SU-DHL-6 (cell line): ENCODE data around the gene LEFTY1.

Source experiments
- H2AFZ ChIP-seq: fragments of 200-600 bp; sonication (generic); 2 replicates; pipeline ENCODE4 v1.6.1; 2014; ENCODE audit warnings: low read depth, mild to moderate bottlenecking, moderate library complexity, mixed read lengths, antibody characterized with exemption, low read length; ENCODE audit not compliant: severe bottlenecking
- H3F3A ChIP-seq: fragments of 200-600 bp; shearing (Covaris generic); 2 replicates; pipeline ENCODE4 v1.6.0; 2016; ENCODE audit warnings: antibody characterized with exemption, mild to moderate bottlenecking; ENCODE audit not compliant: insufficient read depth
- H3K27ac ChIP-seq: fragments of 200-600 bp; sonication (generic); 2 replicates; pipeline ENCODE4 v1.5.1; 2016; ENCODE audit warnings: low read depth, mild to moderate bottlenecking, low read length, moderate library complexity, mixed read lengths
- H3K27me3 ChIP-seq: fragments of 200-600 bp; sonication (generic), shearing (Covaris generic); 2 replicates; pipeline ENCODE4 v1.6.0; 2014; ENCODE audit warnings: mild to moderate bottlenecking, low read length
- H3K36me3 ChIP-seq: fragments of 200-600 bp; sonication (generic); 2 replicates; pipeline ENCODE4 v1.6.1; 2014; ENCODE audit warnings: mild to moderate bottlenecking, low read length, mixed read lengths
- H3K4me2 ChIP-seq: fragments of 300-600, 200-600 bp; shearing (Covaris generic), sonication (generic); 2 replicates; pipeline ENCODE4 v1.6.0; 2014; ENCODE audit warnings: low read length, low read depth, mild to moderate bottlenecking; ENCODE audit not compliant: poor library complexity, severe bottlenecking
- H3K4me3 ChIP-seq: fragments of 200-600 bp; sonication (generic); 2 replicates; pipeline ENCODE4 v1.5.1; 2014; ENCODE audit warnings: antibody characterized with exemption, low read length, mild to moderate bottlenecking, mixed read lengths; ENCODE audit not compliant: insufficient read depth, poor library complexity, severe bottlenecking
- H3K79me2 ChIP-seq: fragments of 200-600 bp; sonication (generic); 2 replicates; pipeline ENCODE4 v1.6.1; 2014; ENCODE audit warnings: mild to moderate bottlenecking, low read length, moderate library complexity; ENCODE audit not compliant: insufficient read depth
- H3K9ac ChIP-seq: fragments of 200-600 bp; sonication (generic); 2 replicates; pipeline ENCODE4 v1.7.0; 2014; ENCODE audit warnings: mild to moderate bottlenecking, low read length
- H3K9me2 ChIP-seq: fragments of 200-600 bp; sonication (generic); replicated peaks from 2 replicates; pipeline ENCODE4 v1.6.1; 2014; ENCODE audit warnings: low read length; ENCODE audit not compliant: insufficient read depth
- H3K9me3 ChIP-seq: fragments of 200-600 bp; sonication (generic); 2 replicates; pipeline ENCODE4 v1.6.1; 2014; ENCODE audit warnings: low read length, mixed read lengths; ENCODE audit not compliant: insufficient read depth
- H4K20me1 ChIP-seq: fragments of 200-600 bp; sonication (generic); 2 replicates; pipeline ENCODE4 v1.6.1; 2014; ENCODE audit warnings: low read depth, mild to moderate bottlenecking, antibody characterized with exemption, low read length, moderate library complexity, mixed read lengths
- EZH2phosphoT487 ChIP-seq: fragments of 200-600 bp; sonication (generic), shearing (Covaris generic); conservative IDR thresholded peaks from 2 replicates; pipeline ENCODE4 v1.6.1; 2018; ENCODE audit warnings: mild to moderate bottlenecking, antibody characterized with exemption, low read length, moderate library complexity, mixed read lengths
- TF ChIP-seq, protein P1 (sequence below): fragments of 200-600 bp; sonication (generic); IDR thresholded peaks from one replicate; pipeline ENCODE4 v1.5.1; 2017; ENCODE audit warnings: antibody characterized with exemption, mild to moderate bottlenecking, low read length, moderate library complexity; ENCODE audit not compliant: insufficient read depth, poor library complexity, severe bottlenecking

Gene LEFTY1

GRCh38 chr1:225917101-225917500 is 28.2 kb upstream of the LEFTY1 start:
- Histone ChIP-seq H3K9me2 (no peaks in the 10 kb centered on the region), H3K9me3 (no peaks in the 10 kb centered on the region), H3K4me3 (no peak overlapping the region), H4K20me1 (no peaks in the 10 kb centered on the region), H3K4me2 (no peak overlapping the region), H3K36me3 (0 out of 2 replicates have a peak, but pooled peaks cover 5% of the 10 kb centered on the region), H3K27me3 (no peaks in the 10 kb centered on the region), H3K27ac (no peak overlapping the region), H2AFZ (no peak overlapping the region), H3F3A (peaks cover 4% of the 10 kb centered on the region; the same call in 1 of the 2 replicates), H3K9ac (no peak overlapping the region), H3K79me2 (no peaks in the 10 kb centered on the region; the same call in 1 of the 2 replicates)
- TF ChIP-seq, protein P1, sequence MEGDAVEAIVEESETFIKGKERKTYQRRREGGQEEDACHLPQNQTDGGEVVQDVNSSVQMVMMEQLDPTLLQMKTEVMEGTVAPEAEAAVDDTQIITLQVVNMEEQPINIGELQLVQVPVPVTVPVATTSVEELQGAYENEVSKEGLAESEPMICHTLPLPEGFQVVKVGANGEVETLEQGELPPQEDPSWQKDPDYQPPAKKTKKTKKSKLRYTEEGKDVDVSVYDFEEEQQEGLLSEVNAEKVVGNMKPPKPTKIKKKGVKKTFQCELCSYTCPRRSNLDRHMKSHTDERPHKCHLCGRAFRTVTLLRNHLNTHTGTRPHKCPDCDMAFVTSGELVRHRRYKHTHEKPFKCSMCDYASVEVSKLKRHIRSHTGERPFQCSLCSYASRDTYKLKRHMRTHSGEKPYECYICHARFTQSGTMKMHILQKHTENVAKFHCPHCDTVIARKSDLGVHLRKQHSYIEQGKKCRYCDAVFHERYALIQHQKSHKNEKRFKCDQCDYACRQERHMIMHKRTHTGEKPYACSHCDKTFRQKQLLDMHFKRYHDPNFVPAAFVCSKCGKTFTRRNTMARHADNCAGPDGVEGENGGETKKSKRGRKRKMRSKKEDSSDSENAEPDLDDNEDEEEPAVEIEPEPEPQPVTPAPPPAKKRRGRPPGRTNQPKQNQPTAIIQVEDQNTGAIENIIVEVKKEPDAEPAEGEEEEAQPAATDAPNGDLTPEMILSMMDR: no peak
- no peak for TF ChIP-seq EZH2phosphoT487

GRCh38 chr1:225915538-225915991 is 26.6 kb upstream of the LEFTY1 start:
- TF ChIP-seq, protein P1: no peak
- TF ChIP-seq EZH2phosphoT487: no peak
- Histone ChIP-seq H3K27ac (no peak overlapping the region), H2AFZ (no peak overlapping the region), H3K4me2 (no peak overlapping the region), H3K79me2 (no peaks in the 10 kb centered on the region), H3K9me3 (no peaks in the 10 kb centered on the region), H3K36me3 (0 out of 2 replicates have a peak, but pooled peaks cover 2% of the 10 kb centered on the region), H3F3A (peaks cover 4% of the 10 kb centered on the region; the same call in 1 of the 2 replicates), H3K27me3 (no peaks in the 10 kb centered on the region), H4K20me1 (no peaks in the 10 kb centered on the region), H3K9me2 (no peaks in the 10 kb centered on the region), H3K4me3 (no peak overlapping the region), H3K9ac (no peak overlapping the region)

GRCh38 chr1:225914947-225915346 is 26.0 kb upstream of the LEFTY1 start:
- H3K36me3 ChIP-seq: no peaks in the 10 kb centered on the region
- H2AFZ ChIP-seq: no peak overlapping the region
- no peak overlapping the region for H3K4me2 ChIP-seq
- H3K9ac ChIP-seq: no peak overlapping the region
- no peaks in the 10 kb centered on the region for H3K27me3 ChIP-seq
- H3K9me2 ChIP-seq: no peaks in the 10 kb centered on the region
- TF ChIP-seq EZH2phosphoT487: no peak
- TF ChIP-seq, protein P1: no peak
- H3K27ac ChIP-seq: no peak overlapping the region
- no peaks in the 10 kb centered on the region for H3K9me3 ChIP-seq
- H3F3A ChIP-seq: peaks cover 4% of the 10 kb centered on the region; the same call in 1 of the 2 replicates
- H3K4me3 ChIP-seq: no peak overlapping the region
- H4K20me1 ChIP-seq: no peaks in the 10 kb centered on the region
- H3K79me2 ChIP-seq: no peaks in the 10 kb centered on the region
